ENCODE measurements around the gene CATSPERD. TPM values are rescaled to one million over a fixed set of nuclear protein-coding genes. Genes with fewer than 3 reads are reported as not detected.

Gene CATSPERD
- total RNA-seq, 1 donor from 2014 or later, result not detected

GRCh38 chr19:5772416-5772815 lies 52.0 kb downstream of the CATSPERD start:
- Histone ChIP-seq H2AFZ (ENCODE audit: low read depth, low read length) (no peak overlapping the region), H3K27ac (ENCODE audit: low read depth, low read length) (no peak overlapping the region), H4K20me1 (ENCODE audit: insufficient read depth, low read length) (no peaks in the 10 kb centered on the region), H3K4me3 (ENCODE audit: insufficient read depth, low read depth, low read length) (no peak overlapping the region), H3K27me3 (ENCODE audit: insufficient read depth, low read length) (no peaks in the 10 kb centered on the region), H3K79me2 (ENCODE audit: insufficient read depth, low read length) (no peaks in the 10 kb centered on the region), H3K9me3 (ENCODE audit: insufficient read depth, low read depth, low read length) (no peaks in the 10 kb centered on the region), H3K4me1 (ENCODE audit: insufficient read depth, low read length) (no peaks in the 10 kb centered on the region), H3K36me3 (ENCODE audit: insufficient read depth, low read length) (no peaks in the 10 kb centered on the region), H3K4me2 (ENCODE audit: low read length) (no peak overlapping the region), H3K9ac (ENCODE audit: low read length) (no peak overlapping the region)
- no peaks in the 10 kb centered on the region for H3K4me1 Mint-ChIP-seq (ENCODE audit: low read depth, unreplicated experiment)
- DNase-seq (ENCODE audit: low read depth), result no peak
- H3K4me3 Mint-ChIP-seq (ENCODE audit: unreplicated experiment), result no peak overlapping the region
- H3K36me3 Mint-ChIP-seq (ENCODE audit: low read depth, unreplicated experiment), result no peaks in the 10 kb centered on the region
- peaks cover 8% of the 10 kb centered on the region for H3K27me3 Mint-ChIP-seq (ENCODE audit: low read depth, unreplicated experiment)
- H3K27ac Mint-ChIP-seq (ENCODE audit: unreplicated experiment), result no peak overlapping the region
- no peaks in the 10 kb centered on the region for H3K9me3 Mint-ChIP-seq (ENCODE audit: unreplicated experiment)
- TF ChIP-seq CTCF (IDR thresholded peaks at IDR 0.05; ENCODE audit: insufficient read depth, low read depth, low read length) (no peak), EZH2 (IDR thresholded peaks at IDR 0.05; ENCODE audit: insufficient read depth, low read length) (no peak)
- no peak for FAIRE-seq

- H3K36me3 ChIP-seq (ENCODE audit: insufficient read depth, low read length), result no peaks in the 10 kb centered on the region
- H3K9me3 ChIP-seq (ENCODE audit: insufficient read depth, low read depth, low read length), result no peaks in the 10 kb centered on the region
- Mint-ChIP-seq H3K27me3 (ENCODE audit: low read depth, unreplicated experiment) (peaks cover 8% of the 10 kb centered on the region), H3K4me3 (ENCODE audit: unreplicated experiment) (no peak overlapping the region), H3K4me1 (ENCODE audit: low read depth, unreplicated experiment) (no peaks in the 10 kb centered on the region), H3K27ac (ENCODE audit: unreplicated experiment) (peak overlapping the region; percentile 62), H3K9me3 (ENCODE audit: unreplicated experiment) (no peaks in the 10 kb centered on the region), H3K36me3 (ENCODE audit: low read depth, unreplicated experiment) (no peaks in the 10 kb centered on the region)
- H3K79me2 ChIP-seq (ENCODE audit: insufficient read depth, low read length), result no peaks in the 10 kb centered on the region
- H3K9ac ChIP-seq (ENCODE audit: low read length), result no peak overlapping the region
- no peaks in the 10 kb centered on the region for H4K20me1 ChIP-seq (ENCODE audit: insufficient read depth, low read length)
- no peak overlapping the region for H3K4me3 ChIP-seq (ENCODE audit: insufficient read depth, low read depth, low read length)
- no peak overlapping the region for H2AFZ ChIP-seq (ENCODE audit: low read depth, low read length)
- DNase-seq (ENCODE audit: low read depth), result no peak
- no peak for FAIRE-seq
- no peak overlapping the region for H3K27ac ChIP-seq (ENCODE audit: low read depth, low read length)
- TF ChIP-seq EZH2 (IDR thresholded peaks at IDR 0.05; ENCODE audit: insufficient read depth, low read length) (no peak), CTCF (IDR thresholded peaks at IDR 0.05; ENCODE audit: insufficient read depth, low read depth, low read length) (no peak)
- peak overlapping the region; percentile 22 for H3K4me2 ChIP-seq (ENCODE audit: low read length)
- H3K27me3 ChIP-seq (ENCODE audit: insufficient read depth, low read length), result no peaks in the 10 kb centered on the region
- no peaks in the 10 kb centered on the region for H3K4me1 ChIP-seq (ENCODE audit: insufficient read depth, low read length)
Observed at GRCh38 chr19:5773276-5773675, 52.8 kb downstream of the CATSPERD start.

GRCh38 chr19:5774921-5775320 lies 54.5 kb downstream of the CATSPERD start:
- no peak for FAIRE-seq
- H3K27me3 Mint-ChIP-seq (ENCODE audit: low read depth, unreplicated experiment), result peaks cover 5% of the 10 kb centered on the region
- H3K27ac Mint-ChIP-seq (ENCODE audit: unreplicated experiment), result no peak overlapping the region

More at GRCh38 chr19:5774921-5775320, 54.5 kb downstream of the CATSPERD start:
- no peaks in the 10 kb centered on the region for H3K36me3 ChIP-seq (ENCODE audit: insufficient read depth, low read length)
- no peaks in the 10 kb centered on the region for H3K9me3 Mint-ChIP-seq (ENCODE audit: unreplicated experiment)
- no peak overlapping the region for H3K4me3 Mint-ChIP-seq (ENCODE audit: unreplicated experiment)
- H2AFZ ChIP-seq (ENCODE audit: low read depth, low read length), result no peak overlapping the region
- no peaks in the 10 kb centered on the region for H3K27me3 ChIP-seq (ENCODE audit: insufficient read depth, low read length)
- H3K36me3 Mint-ChIP-seq (ENCODE audit: low read depth, unreplicated experiment), result no peaks in the 10 kb centered on the region
- H3K9me3 ChIP-seq (ENCODE audit: insufficient read depth, low read depth, low read length), result no peaks in the 10 kb centered on the region
- no peaks in the 10 kb centered on the region for H3K4me1 Mint-ChIP-seq (ENCODE audit: low read depth, unreplicated experiment)
- no peak overlapping the region for H3K4me2 ChIP-seq (ENCODE audit: low read length)
- no peaks in the 10 kb centered on the region for H3K79me2 ChIP-seq (ENCODE audit: insufficient read depth, low read length)
- H3K4me3 ChIP-seq (ENCODE audit: insufficient read depth, low read depth, low read length), result no peak overlapping the region
- H3K27ac ChIP-seq (ENCODE audit: low read depth, low read length), result no peak overlapping the region
- TF ChIP-seq EZH2 (IDR thresholded peaks at IDR 0.05; ENCODE audit: insufficient read depth, low read length) (no peak), CTCF (IDR thresholded peaks at IDR 0.05; ENCODE audit: insufficient read depth, low read depth, low read length) (no peak)
- H3K9ac ChIP-seq (ENCODE audit: low read length), result no peak overlapping the region
- H4K20me1 ChIP-seq (ENCODE audit: insufficient read depth, low read length), result no peaks in the 10 kb centered on the region
- no peak for DNase-seq (ENCODE audit: low read depth)
- no peaks in the 10 kb centered on the region for H3K4me1 ChIP-seq (ENCODE audit: insufficient read depth, low read length)
